IPS DF 19.7 (cell line): ENCODE measurements around the gene RAC3.
"Not testable (repeated sequence)": the region's sequence is repeated elsewhere in the genome, so short reads cannot be mapped to it uniquely, and the experiment has no call there.

Experiments
- DNase-seq: peaks from one replicate; pipeline ENCODE4 v3.0.0-alpha.2; 2013; ENCODE audit warnings: low read depth, low spot score

The RAC3 gene

DNA sequence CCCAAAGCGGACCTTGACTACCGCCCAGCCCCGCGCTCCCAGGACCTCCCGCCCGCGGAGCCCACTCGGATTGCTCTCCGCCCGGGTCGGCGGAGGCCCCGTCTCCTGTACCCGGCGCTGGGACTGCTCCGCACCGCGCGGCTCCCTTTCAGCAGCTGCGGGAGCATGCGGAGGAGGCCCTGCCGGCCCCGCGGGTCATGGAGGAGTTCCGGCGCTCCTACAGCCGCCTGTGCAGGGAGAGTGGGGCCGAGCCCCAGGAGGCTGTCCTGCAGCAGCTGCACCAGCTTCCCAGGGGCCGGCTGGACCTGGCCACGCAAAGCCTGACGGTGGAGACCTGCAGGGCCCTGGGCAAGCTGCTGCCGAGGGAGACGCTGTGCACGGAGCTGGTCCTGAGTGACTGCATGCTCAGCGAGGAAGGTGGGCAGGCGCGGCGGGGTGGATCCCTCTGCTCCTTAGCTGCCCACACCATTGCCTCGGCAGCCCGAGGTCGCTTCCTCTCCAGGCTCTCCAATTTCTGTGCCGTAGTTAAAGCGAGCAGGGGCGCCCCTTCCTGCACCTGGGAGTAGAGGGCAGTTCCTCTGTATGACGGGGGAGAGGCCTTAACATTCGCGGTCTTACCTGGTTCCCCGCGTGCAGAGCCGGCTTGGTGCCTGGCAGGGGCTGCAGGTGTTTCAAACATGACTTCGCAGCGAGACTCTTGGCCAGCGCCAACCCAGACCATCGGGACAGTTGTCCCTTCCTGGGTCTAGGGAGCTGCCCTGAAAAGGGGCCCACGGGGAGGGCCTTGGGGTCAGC is 7.8 kb upstream of the RAC3 start:
- DNase-seq = no peak

GRCh38 chr17:82024859-82025258 is 6.6 kb upstream of the RAC3 start:
- no peak for DNase-seq

DNA sequence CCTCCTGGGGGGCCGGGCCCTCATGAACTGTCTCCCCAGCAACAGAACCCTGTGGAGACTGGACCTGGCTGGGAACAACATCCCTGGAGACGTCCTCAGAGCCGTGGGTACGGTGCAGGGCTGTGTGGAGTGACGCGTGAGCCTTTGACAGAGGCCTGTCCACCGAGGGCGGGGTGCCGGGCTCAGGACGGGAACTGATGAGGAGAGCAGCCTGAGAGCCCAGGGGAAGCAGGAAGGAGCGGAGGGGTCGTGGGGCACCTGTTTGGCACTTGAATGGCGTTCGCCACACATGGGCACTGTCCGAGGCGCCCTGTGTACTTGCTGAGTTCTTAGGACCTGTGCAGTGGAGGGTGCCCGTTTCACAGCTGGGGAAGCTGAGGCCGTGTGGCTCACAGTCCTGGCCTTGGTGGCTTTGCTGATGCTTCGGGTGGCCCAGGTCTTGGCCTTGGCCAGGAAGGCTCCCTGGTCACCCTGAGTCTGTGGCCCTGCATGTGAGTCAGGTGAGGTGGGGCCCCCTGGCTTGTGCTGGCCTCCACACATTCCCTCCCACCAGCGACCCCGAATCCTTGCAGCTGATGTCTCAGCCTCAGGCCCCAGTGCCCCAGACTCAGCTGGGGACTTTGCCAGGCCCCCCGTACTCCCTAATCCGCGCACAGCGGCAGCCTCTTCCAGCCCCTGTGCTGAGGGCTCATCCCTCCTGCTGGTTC is 5.9 kb upstream of the RAC3 start:
- no peak for DNase-seq

GRCh38 chr17:82028246-82028645 is 3.2 kb upstream of the RAC3 start:
- DNase-seq = no peak

GRCh38 chr17:82028966-82029365 is 2.5 kb upstream of the RAC3 start:
- DNase-seq = no peak

- DNase-seq = no peak
These were observed 2.1 kb upstream of the RAC3 start for GRCh38 chr17:82029391-82029790.

DNA sequence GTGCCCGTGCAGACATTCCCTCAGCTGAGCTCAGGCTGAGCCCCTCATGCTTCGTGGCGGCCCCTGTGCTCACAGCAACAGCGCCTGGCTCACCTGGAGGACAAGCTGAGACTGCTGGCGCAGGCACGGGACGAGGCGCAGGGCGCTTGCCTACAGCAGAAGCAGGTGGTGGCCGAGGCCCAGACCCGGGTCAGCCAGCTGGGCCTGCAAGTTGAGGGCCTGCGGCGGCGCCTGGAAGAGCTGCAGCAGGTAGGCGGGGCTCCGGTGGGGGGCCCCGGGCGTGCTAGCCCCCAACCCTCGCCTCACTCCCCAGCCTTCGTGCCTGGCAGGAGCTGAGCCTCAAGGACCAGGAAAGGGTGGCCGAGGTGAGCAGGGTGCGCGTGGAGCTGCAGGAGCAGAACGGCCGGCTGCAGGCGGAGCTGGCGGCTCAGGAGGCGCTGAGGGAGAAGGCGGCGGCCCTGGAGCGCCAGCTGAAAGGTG is 1.4 kb upstream of the RAC3 start:
- no peak for DNase-seq

DNA sequence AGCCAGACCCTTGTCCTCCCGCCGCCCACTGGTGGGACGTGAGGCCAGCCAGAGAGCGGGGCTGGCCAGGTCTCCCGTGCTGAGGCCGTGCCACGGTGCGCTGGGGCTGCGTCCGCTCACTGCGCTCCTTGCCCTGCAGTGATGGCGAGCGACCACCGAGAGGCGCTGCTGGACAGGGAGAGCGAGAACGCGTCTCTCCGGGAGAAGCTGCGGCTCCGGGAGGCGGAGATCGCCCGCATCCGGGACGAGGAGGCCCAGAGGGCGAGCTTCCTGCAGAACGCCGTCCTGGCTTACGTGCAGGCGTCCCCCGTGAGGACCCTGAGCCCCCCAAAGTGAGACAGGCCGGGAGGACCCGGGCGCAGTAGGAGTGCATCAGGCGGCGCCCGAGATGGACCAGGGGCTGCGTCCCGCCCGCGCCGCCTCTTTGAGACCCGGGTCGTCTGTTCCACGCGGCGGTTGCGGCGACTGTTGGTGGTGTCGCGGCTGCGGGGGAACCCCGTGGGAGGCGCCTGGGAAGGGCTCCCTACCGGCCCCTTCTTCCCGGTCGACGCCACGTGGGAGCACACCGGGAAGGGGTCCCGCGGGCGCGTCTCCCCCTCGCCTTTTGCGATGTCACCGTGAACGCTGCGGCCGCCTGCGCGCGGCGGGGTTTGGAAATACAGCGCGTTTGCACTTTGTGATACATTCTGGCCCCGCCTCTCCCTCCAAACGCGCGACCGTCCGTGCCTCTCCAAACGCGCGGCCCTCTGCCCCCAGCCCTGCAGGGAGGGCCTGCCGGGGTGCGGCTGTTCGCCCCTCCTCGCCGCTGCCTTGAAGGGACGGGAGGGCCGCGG is 792 bp upstream of the RAC3 start:
- DNase-seq = no peak

GRCh38 chr17:82031885-82032627 is 578 bp downstream of the RAC3 start:
- no peak for DNase-seq

- no peak for DNase-seq
These were observed 2.0 kb downstream of the RAC3 start for GRCh38 chr17:82033359-82034085.

GRCh38 chr17:82034371-82035011 is 3.0 kb downstream of the RAC3 start:
- DNase-seq = no peak

DNA sequence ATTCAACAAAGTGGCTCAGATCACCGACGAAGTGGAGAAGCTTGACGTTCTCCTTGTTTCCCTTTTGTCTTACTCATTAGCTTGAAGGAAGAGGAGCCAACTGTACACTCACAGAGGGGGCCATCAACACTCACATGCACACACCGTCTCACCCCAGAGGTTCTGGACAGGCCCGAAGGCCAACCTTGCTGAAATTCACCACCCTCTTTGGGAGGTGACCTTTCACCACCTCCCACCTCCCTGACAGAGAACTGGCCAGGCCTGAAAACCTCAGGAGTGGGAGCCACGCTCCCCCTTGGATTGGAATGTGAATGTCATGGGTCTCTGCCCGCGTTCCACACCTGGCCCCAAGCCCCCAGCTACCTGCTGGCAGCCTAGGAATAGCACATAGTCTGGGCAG is 4.0 kb downstream of the RAC3 start:
- no peak for DNase-seq

- no peak for DNase-seq
These were observed 4.6 kb downstream of the RAC3 start for GRCh38 chr17:82035956-82036633.

- DNase-seq = no peak
These were observed 5.2 kb downstream of the RAC3 start for GRCh38 chr17:82036634-82037091.

GRCh38 chr17:82037092-82037888 is 5.8 kb downstream of the RAC3 start, which contains the start of gene DCXR:
Gene DCXR, minus strand, starts transcription at chr17:82037697. Its CDS starts 15 bp downstream, at chr17:82037682.
- DNase-seq = peak; percentile 64

DNA sequence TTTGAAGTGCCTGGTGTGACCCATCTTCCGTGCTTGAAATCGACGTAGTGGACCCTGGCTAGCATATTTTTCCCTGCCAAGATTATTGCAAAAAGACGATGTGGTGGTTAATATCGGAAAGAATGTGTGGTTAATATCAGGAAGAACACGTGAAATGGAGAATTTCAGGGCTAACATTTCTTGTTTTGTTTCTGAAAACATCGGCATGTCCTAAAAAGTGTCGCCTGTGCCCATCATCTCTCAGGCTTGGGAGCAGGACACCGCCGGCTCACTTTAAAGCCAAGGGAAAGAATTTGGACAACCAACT is 6.4 kb downstream of the RAC3 start:
- no peak for DNase-seq

GRCh38 chr17:82038796-82039409 is 7.4 kb downstream of the RAC3 start:
- not testable (repeated sequence) for DNase-seq

- DNase-seq = no peak
These were observed 8.3 kb downstream of the RAC3 start for GRCh38 chr17:82039695-82040299.
